CD14-positive monocyte (primary cell): ENCODE data around the gene FAM47E. TPM values are rescaled to one million over a fixed set of nuclear protein-coding genes. Genes with fewer than 3 reads are reported as not detected.

Source experiments
- DNase-seq, 3 donors: peaks; one replicate each; pipeline ENCODE4 v3.0.0-alpha.2; 2011 to 2022
- H2AFZ ChIP-seq: 2 replicates; pipeline ENCODE4 v1.6.0; 2012; ENCODE audit warnings: mild to moderate bottlenecking, low read depth, low read length, inconsistent platforms; ENCODE audit not compliant: insufficient read depth, poor library complexity, severe bottlenecking
- H3K27ac ChIP-seq, 2 donors: 1 replicate in 1 of 2; 2 replicates in 1 of 2; pipeline ENCODE4 v1.5.1; 2012 to 2013; ENCODE audit warnings: low read length in 2 of 2, control low read depth in 1 of 2, inconsistent platforms in 1 of 2, low read depth in 1 of 2, mild to moderate bottlenecking in 1 of 2
- H3K27me3 ChIP-seq, 2 donors: one replicate each; pipeline versions ENCODE4 v1.6.0 to v1.6.1; 2011 to 2013; ENCODE audit warnings: low read length in 2 of 2; ENCODE audit not compliant: control insufficient read depth in 2 of 2, insufficient read depth in 2 of 2
- H3K36me3 ChIP-seq, 2 donors: replicated peaks in 1 of 2; 1 replicate in 1 of 2; 2 replicates in 1 of 2; pipeline versions ENCODE4 v1.5.1 to v1.6.1; 2012 to 2013; ENCODE audit warnings: low read length in 2 of 2, control low read depth in 1 of 2, inconsistent platforms in 1 of 2, mild to moderate bottlenecking in 1 of 2; ENCODE audit not compliant: insufficient read depth in 2 of 2, control insufficient read depth in 1 of 2
- H3K4me1 ChIP-seq, 2 donors: 1 replicate in 1 of 2; 2 replicates in 1 of 2; pipeline versions ENCODE4 v1.5.1 to v1.6.1; 2012 to 2013; ENCODE audit warnings: low read length in 2 of 2, control low read depth in 1 of 2, inconsistent platforms in 1 of 2, mild to moderate bottlenecking in 1 of 2, moderate library complexity in 1 of 2; ENCODE audit not compliant: insufficient read depth in 2 of 2, control insufficient read depth in 1 of 2
- H3K4me2 ChIP-seq: replicated peaks from 2 replicates; pipeline ENCODE3; 2012; ENCODE audit warnings: low read length, moderate library complexity, mild to moderate bottlenecking; ENCODE audit not compliant: poor library complexity, severe bottlenecking; ENCODE audit errors: extremely low read depth
- H3K4me3 ChIP-seq, 3 experiments: fragments of 200-600 bp in 1 of 3; sonication (generic) in 1 of 3; replicated peaks in 1 of 3; 1 replicate in 2 of 3; 2 replicates in 1 of 3; pipeline ENCODE4 v1.5.1; 2011 to 2013; ENCODE audit warnings: low read length in 3 of 3, mild to moderate bottlenecking in 3 of 3, control low read depth in 2 of 3, low read depth in 2 of 3, inconsistent platforms in 1 of 3, moderate library complexity in 1 of 3
- H3K79me2 ChIP-seq: 2 replicates; pipeline ENCODE4 v1.6.0; 2012; ENCODE audit warnings: mild to moderate bottlenecking, control low read depth, inconsistent platforms, low read length, moderate library complexity; ENCODE audit not compliant: insufficient read depth
- H3K9ac ChIP-seq: 2 replicates; pipeline ENCODE4 v1.6.0; 2017; ENCODE audit warnings: low read length, mild to moderate bottlenecking; ENCODE audit not compliant: insufficient read depth, poor library complexity, severe bottlenecking
- H3K9me3 ChIP-seq, 2 donors: replicated peaks in 1 of 2; 1 replicate in 1 of 2; 2 replicates in 1 of 2; pipeline versions ENCODE4 v1.5.1 to v1.6.1; 2012 to 2013; ENCODE audit warnings: low read length in 2 of 2, control low read depth in 1 of 2; ENCODE audit not compliant: control insufficient read depth in 1 of 2, insufficient read depth in 1 of 2
- H4K20me1 ChIP-seq: 2 replicates; pipeline ENCODE4 v1.6.0; 2012; ENCODE audit warnings: mild to moderate bottlenecking, low read length, control low read depth, moderate library complexity; ENCODE audit not compliant: insufficient read depth
- H3K27ac Mint-ChIP-seq, 7 donors: one replicate each; pipeline ENCODE4 v1.8.0; 2020; ENCODE audit warnings: mild to moderate bottlenecking in 7 of 7, mixed read lengths in 7 of 7, moderate library complexity in 6 of 7, inconsistent platforms in 2 of 7
- H3K27me3 Mint-ChIP-seq, 3 donors: one replicate each; pipeline ENCODE4 v1.8.0; 2021 to 2022; ENCODE audit warnings: low read depth in 3 of 3, mild to moderate bottlenecking in 3 of 3, mixed read lengths in 3 of 3, moderate library complexity in 3 of 3, inconsistent platforms in 1 of 3
- H3K36me3 Mint-ChIP-seq, 2 donors: one replicate each; pipeline ENCODE4 v1.8.0; 2020; ENCODE audit warnings: mixed read lengths in 2 of 2, inconsistent platforms in 1 of 2, mild to moderate bottlenecking in 1 of 2
- H3K4me1 Mint-ChIP-seq: one replicate; pipeline ENCODE4 v1.8.0; 2020; ENCODE audit warnings: mild to moderate bottlenecking, mixed read lengths
- H3K4me3 Mint-ChIP-seq, 2 donors: one replicate each; pipeline ENCODE4 v1.8.0; 2020; ENCODE audit warnings: mild to moderate bottlenecking in 2 of 2, mixed read lengths in 2 of 2, moderate library complexity in 1 of 2
- H3K9me3 Mint-ChIP-seq, 7 donors: one replicate each; pipeline ENCODE4 v1.8.0; 2020 to 2022; ENCODE audit warnings: mixed read lengths in 7 of 7, mild to moderate bottlenecking in 6 of 7, moderate library complexity in 6 of 7, inconsistent platforms in 2 of 7
- WGBS: methylation state at CpG from one replicate; pipeline ENCODE4 v1.1.5; 2013; ENCODE audit warnings: missing lambda C conversion rate; ENCODE audit not compliant: insufficient coverage; 5-methylcytosine and 5-hydroxymethylcytosine counted together
- intact Hi-C, 2 donors: fragments of 100-400 bp; cut with micrococcal nuclease; formaldehyde crosslinking; loops; one replicate each; pipeline versions ENCODE4 v1.15.0 to v1.15.1; 2023
- polyA plus RNA-seq, 3 donors: library from polyadenylated mRNA; depleted of rRNA in 1 of 3; unstranded in 2 of 3; stranded (reverse) in 1 of 3; fragments of 300-500 nt in 2 of 3; fragments of >200 nt in 1 of 3; fragmentation: Illumina TruSeq in 2 of 3; gene quantifications; 1 replicate in 2 of 3; 2 replicates in 1 of 3; pipeline ENCODE4 v1.2.3, GENCODE V29; 2012 to 2021
- TF ChIP-seq, protein P1 (sequence below): fragments of 200-600 bp; IDR thresholded peaks from one replicate; pipeline ENCODE4 v1.8.0; 2022; ENCODE audit warnings: antibody characterized with exemption, mild to moderate bottlenecking

Gene FAM47E
- polyA plus RNA-seq, 3 donors = 0.31 TPM; not detected in 2

DNA sequence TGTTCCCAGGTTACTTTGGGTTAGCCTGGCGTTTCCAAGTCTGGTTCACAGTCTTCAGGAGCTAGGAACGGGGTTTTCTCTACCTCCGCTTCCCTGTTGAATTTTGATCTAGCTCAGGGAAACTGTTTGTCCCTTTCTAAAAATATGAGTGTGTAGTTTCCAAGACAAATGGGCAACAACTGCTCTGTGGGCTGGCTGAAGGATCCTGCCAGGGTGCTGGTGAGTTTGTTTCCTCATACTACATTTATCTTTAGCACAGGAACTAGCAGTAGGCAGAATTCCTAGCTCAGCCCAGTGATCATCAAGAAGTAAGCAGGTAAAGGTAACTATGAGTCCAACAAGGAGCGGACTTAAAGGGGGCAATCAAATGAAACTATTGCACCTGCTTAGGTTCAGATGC is 13.3 kb upstream of the FAM47E start:
- Histone ChIP-seq H3K9ac (no peak overlapping the region), H3K9me3 (peaks cover 0 to 6% of the 10 kb centered on the region in 2 donors), H2AFZ (no peak overlapping the region), H3K4me3 (no peak overlapping the region), H4K20me1 (no peaks in the 10 kb centered on the region), H3K4me1 (no peaks in the 10 kb centered on the region), H3K4me2 (no peak overlapping the region), H3K27ac (no peak overlapping the region), H3K36me3 (no peaks in the 10 kb centered on the region), H3K27me3 (no peaks in the 10 kb centered on the region), H3K79me2 (no peaks in the 10 kb centered on the region)
- DNase-seq = no peak
- Mint-ChIP-seq H3K4me3 (no peak overlapping the region), H3K27ac (no peak overlapping the region), H3K27me3 (peaks cover 2 to 6% (median 3%) of the 10 kb centered on the region in 3 donors), H3K36me3 (peaks cover 0 to 2% of the 10 kb centered on the region in 2 donors), H3K9me3 (peaks cover 3 to 24% (median 19%) of the 10 kb centered on the region in 7 donors), H3K4me1 (peaks cover 4% of the 10 kb centered on the region)
- intact Hi-C loops = no loop called here
- 97% methylated on average over 3 of the region's 4 CpGs for WGBS
- TF ChIP-seq, protein P1, sequence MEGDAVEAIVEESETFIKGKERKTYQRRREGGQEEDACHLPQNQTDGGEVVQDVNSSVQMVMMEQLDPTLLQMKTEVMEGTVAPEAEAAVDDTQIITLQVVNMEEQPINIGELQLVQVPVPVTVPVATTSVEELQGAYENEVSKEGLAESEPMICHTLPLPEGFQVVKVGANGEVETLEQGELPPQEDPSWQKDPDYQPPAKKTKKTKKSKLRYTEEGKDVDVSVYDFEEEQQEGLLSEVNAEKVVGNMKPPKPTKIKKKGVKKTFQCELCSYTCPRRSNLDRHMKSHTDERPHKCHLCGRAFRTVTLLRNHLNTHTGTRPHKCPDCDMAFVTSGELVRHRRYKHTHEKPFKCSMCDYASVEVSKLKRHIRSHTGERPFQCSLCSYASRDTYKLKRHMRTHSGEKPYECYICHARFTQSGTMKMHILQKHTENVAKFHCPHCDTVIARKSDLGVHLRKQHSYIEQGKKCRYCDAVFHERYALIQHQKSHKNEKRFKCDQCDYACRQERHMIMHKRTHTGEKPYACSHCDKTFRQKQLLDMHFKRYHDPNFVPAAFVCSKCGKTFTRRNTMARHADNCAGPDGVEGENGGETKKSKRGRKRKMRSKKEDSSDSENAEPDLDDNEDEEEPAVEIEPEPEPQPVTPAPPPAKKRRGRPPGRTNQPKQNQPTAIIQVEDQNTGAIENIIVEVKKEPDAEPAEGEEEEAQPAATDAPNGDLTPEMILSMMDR = no peak

DNA sequence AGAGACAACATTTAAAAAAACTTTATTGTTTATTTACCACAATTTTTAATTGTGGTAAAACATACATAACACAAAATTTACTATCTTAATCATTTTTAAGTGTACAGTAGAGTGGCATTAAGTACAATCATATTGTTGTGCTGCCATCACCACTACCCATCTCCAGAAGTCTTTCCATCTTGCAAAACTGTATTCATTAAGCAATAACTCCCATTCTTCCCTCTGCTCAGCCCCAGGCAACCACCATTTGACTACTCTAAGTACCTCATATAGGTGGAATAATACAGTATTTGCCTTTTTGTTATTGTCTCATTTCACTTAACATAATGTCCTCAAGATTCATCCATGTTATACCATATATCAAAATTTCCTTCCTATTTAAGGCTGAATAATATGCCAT is 12.8 kb upstream of the FAM47E start:
- TF ChIP-seq, protein P1 = no peak
- no peak for DNase-seq
- H2AFZ ChIP-seq = no peak overlapping the region
- peaks cover 3 to 24% (median 19%) of the 10 kb centered on the region in 7 donors for H3K9me3 Mint-ChIP-seq
- H3K27me3 ChIP-seq = no peaks in the 10 kb centered on the region
- no peaks in the 10 kb centered on the region for H4K20me1 ChIP-seq
- intact Hi-C loops = no loop called here
- no peaks in the 10 kb centered on the region for H3K79me2 ChIP-seq
- H3K4me1 ChIP-seq = no peaks in the 10 kb centered on the region
- H3K4me2 ChIP-seq = no peak overlapping the region
- H3K9ac ChIP-seq = no peak overlapping the region
- H3K27ac Mint-ChIP-seq = no peak overlapping the region
- H3K27me3 Mint-ChIP-seq = peaks cover 2 to 6% (median 3%) of the 10 kb centered on the region in 3 donors
- H3K36me3 Mint-ChIP-seq = peaks cover 0 to 2% of the 10 kb centered on the region in 2 donors
- H3K4me3 Mint-ChIP-seq = no peak overlapping the region
- H3K27ac ChIP-seq = no peak overlapping the region
- H3K4me1 Mint-ChIP-seq = peaks cover 4% of the 10 kb centered on the region
- no peaks in the 10 kb centered on the region for H3K36me3 ChIP-seq
- no peak overlapping the region for H3K4me3 ChIP-seq
- peaks cover 0 to 6% of the 10 kb centered on the region in 2 donors for H3K9me3 ChIP-seq
